Stomach (tissue), 9 donors: ENCODE data around the gene KPTN. TPM values are rescaled to one million over a fixed set of nuclear protein-coding genes. Genes with fewer than 3 reads are reported as not detected.

Source experiments
- DNase-seq, 2 donors: peaks; one replicate each; pipeline versions ENCODE4 v3.0.0 to v3.0.0-alpha.2; 2013 to 2019
- H3K27ac ChIP-seq, 5 donors: fragments of 200-600 bp in 4 of 5; sonication (generic) in 4 of 5; one replicate each; pipeline ENCODE4 v1.5.1; 2013 to 2019; ENCODE audit warnings: mild to moderate bottlenecking in 1 of 5, moderate library complexity in 1 of 5
- H3K27me3 ChIP-seq, 3 donors: fragments of 200-600 bp; sonication (generic); one replicate each; pipeline ENCODE4 v1.5.1; 2017 to 2019; ENCODE audit warnings: mixed run types in 1 of 3
- H3K36me3 ChIP-seq, 4 donors: fragments of 200-600 bp; sonication (generic); 1 replicate in 3 of 4; 2 replicates in 1 of 4; pipeline ENCODE4 v1.5.1; 2016 to 2019
- H3K4me1 ChIP-seq, 4 donors: fragments of 200-600 bp; sonication (generic); one replicate each; pipeline ENCODE4 v1.5.1; 2016 to 2019
- H3K4me3 ChIP-seq, 4 donors: fragments of 200-600 bp; sonication (generic) in 3 of 4; one replicate each; pipeline ENCODE4 v1.5.1; 2016 to 2019; ENCODE audit warnings: mild to moderate bottlenecking in 1 of 4
- H3K9me3 ChIP-seq, 4 donors: fragments of 200-600 bp; sonication (generic); one replicate each; pipeline ENCODE4 v1.5.1; 2016 to 2019
- CTCF ChIP-seq, 7 experiments: fragments of 450-650 bp in 4 of 7; fragments of 200-600 bp in 3 of 7; sonication (generic) in 3 of 7; IDR thresholded peaks; one replicate each; pipeline ENCODE4 v1.5.1; 2016 to 2019; ENCODE audit warnings: antibody characterized with exemption in 7 of 7, control low read depth in 2 of 7, mild to moderate bottlenecking in 1 of 7
- EP300 ChIP-seq: sonication (generic); formaldehyde crosslinking; IDR thresholded peaks from one replicate; pipeline ENCODE4 v1.6.1; 2017; ENCODE audit warnings: antibody characterized with exemption
- POLR2A ChIP-seq, 4 donors: fragments of 450-650 bp; IDR thresholded peaks; one replicate each; pipeline ENCODE4 v1.6.1; 2016; ENCODE audit warnings: antibody characterized with exemption in 4 of 4, control low read depth in 2 of 4, mild to moderate bottlenecking in 1 of 4, moderate library complexity in 1 of 4
- POLR2AphosphoS5 ChIP-seq, 3 donors: sonication (generic); formaldehyde crosslinking; IDR thresholded peaks; one replicate each; pipeline ENCODE4 v1.6.1; 2016; ENCODE audit warnings: antibody characterized with exemption in 3 of 3
- WGBS, 5 donors: extraction: QIAGEN DNeasy Blood & Tissue Kit in 3 of 5; methylation state at CpG; one replicate each; pipeline versions ENCODE4 v1.1.5 to v1.1.7; 2013 to 2018; 5-methylcytosine and 5-hydroxymethylcytosine counted together
- intact Hi-C: fragments of 100-400 bp; cut with DNase I; formaldehyde crosslinking; loops from one replicate; pipeline ENCODE4 v1.15.1; 2023; ENCODE audit warnings: low total_unique reads
- polyA plus RNA-seq, 3 donors: library from polyadenylated mRNA; stranded (reverse); fragments of 200-250 nt; gene quantifications; one replicate each; pipeline ENCODE4 v1.2.3, GENCODE V29; 2013
- total RNA-seq, 5 donors: library from RNA; depleted of rRNA; stranded (reverse); fragments of >200 nt; gene quantifications; one replicate each; pipeline versions ENCODE4 v1.1.0 to v1.2.3, GENCODE V29; 2014 to 2016
- donor health status: healthy with polysubstance abuse.
- donor health status: Bipolar disorder and iron deficiency.
- donor health status: healthy.

Gene KPTN
- total and polyA plus RNA-seq, 8 donors, result 3.2 to 28.0 (median 18.9) TPM

- intact Hi-C loops, result no loop called here
- no peaks in the 10 kb centered on the region for H3K36me3 ChIP-seq
- H3K27me3 ChIP-seq, result peaks cover 0 to 95% (median 41%) of the 10 kb centered on the region in 3 donors
- no peak overlapping the region for H3K27ac ChIP-seq
- peaks cover 24 to 43% (median 37%) of the 10 kb centered on the region in 4 donors for H3K4me1 ChIP-seq
- no peak overlapping the region for H3K4me3 ChIP-seq
- DNase-seq, result no peak
- TF ChIP-seq POLR2A (IDR thresholded peaks at IDR 0.05) (no peak), CTCF (IDR thresholded peaks at IDR 0.05) (no peak), EP300 (no peak), POLR2AphosphoS5 (IDR thresholded peaks at IDR 0.05) (no peak)
- WGBS, 5 donors, result 78 to 90% (median 78%) methylated on average over 5 to 18 of the region's 18 CpGs
- no peaks in the 10 kb centered on the region for H3K9me3 ChIP-seq
Observed at GRCh38 chr19:47432091-47432490, 51.9 kb downstream of the KPTN start.

GRCh38 chr19:47430041-47430802 is 53.8 kb downstream of the KPTN start:
- peak; percentile 53 to 87 for DNase-seq
- 5 to 32% (median 8%) methylated on average over 9 to 69 of the region's 69 CpGs for WGBS, 5 donors
- Histone ChIP-seq H3K4me3 (peak overlapping the region in 3 of 4 donors; percentile 5 to 27 (median 12)), H3K27ac (peak overlapping the region in 1 of 5 donors; percentile 20), H3K36me3 (no peaks in the 10 kb centered on the region), H3K27me3 (peaks cover 0 to 96% (median 46%) of the 10 kb centered on the region in 3 donors), H3K4me1 (peaks cover 24 to 37% (median 32%) of the 10 kb centered on the region in 4 donors), H3K9me3 (no peaks in the 10 kb centered on the region)
- intact Hi-C loops, result no loop called here
- TF ChIP-seq EP300, result no peak
- peak in 4 of 7 experiments; percentile 11 to 20 (median 13) for TF ChIP-seq CTCF (IDR thresholded peaks at IDR 0.05)

GRCh38 chr19:47429140-47429793 is 54.8 kb downstream of the KPTN start:
- Histone ChIP-seq H3K27me3 (peaks cover 0 to 96% (median 56%) of the 10 kb centered on the region in 3 donors), H3K9me3 (no peaks in the 10 kb centered on the region), H3K4me3 (no peak overlapping the region), H3K4me1 (peaks cover 24 to 37% (median 32%) of the 10 kb centered on the region in 4 donors), H3K36me3 (no peaks in the 10 kb centered on the region), H3K27ac (peak overlapping the region in 1 of 5 donors; percentile 13)
- intact Hi-C loops, result no loop called here
- DNase-seq, result no peak
- WGBS, 5 donors, result 13 to 40% (median 19%) methylated on average over 12 to 20 of the region's 20 CpGs
- TF ChIP-seq CTCF (IDR thresholded peaks at IDR 0.05) (no peak), POLR2A (IDR thresholded peaks at IDR 0.05) (no peak), EP300 (no peak), POLR2AphosphoS5 (IDR thresholded peaks at IDR 0.05) (no peak)

- peak; percentile 73 to 95 for DNase-seq
- H3K27ac ChIP-seq, result peak overlapping the region in 1 of 5 donors; percentile 34
- no peaks in the 10 kb centered on the region for H3K9me3 ChIP-seq
- H3K27me3 ChIP-seq, result peaks cover 0 to 96% (median 61%) of the 10 kb centered on the region in 3 donors
- H3K4me3 ChIP-seq, result peak overlapping the region in 1 of 4 donors; percentile 3
- intact Hi-C loops, result no loop called here
- no peak for TF ChIP-seq POLR2A (IDR thresholded peaks at IDR 0.05)
- TF ChIP-seq EP300, result no peak
- no peak for TF ChIP-seq POLR2AphosphoS5 (IDR thresholded peaks at IDR 0.05)
- TF ChIP-seq CTCF (IDR thresholded peaks at IDR 0.05), result no peak
- no peaks in the 10 kb centered on the region for H3K36me3 ChIP-seq
- peaks cover 24 to 37% (median 32%) of the 10 kb centered on the region in 4 donors for H3K4me1 ChIP-seq
- 1 to 2% (median 2%) methylated on average over 27 of the region's 27 CpGs for WGBS, 5 donors
Observed at GRCh38 chr19:47428177-47428894, 55.7 kb downstream of the KPTN start.
